Activated T-cell treated with anti-CD3 and anti-CD28 coated beads, Interleukin-2, amount 50 U/mL, for 4 hours (primary cell): ENCODE results near the gene LDB2. TPM values are rescaled to one million over a fixed set of nuclear protein-coding genes. Genes with fewer than 3 reads are reported as not detected.
"Not testable (repeated sequence)": the region's sequence is repeated elsewhere in the genome, so short reads cannot be mapped to it uniquely, and the experiment has no call there.

Source experiments
- ATAC-seq, 2 donors: fragments of 200-7000 bp; cut with Tn5 transposase; one replicate each; pipeline ENCODE4 v1.10.0; 2021
- DNase-seq: peaks from one replicate; pipeline ENCODE4 v3.0.0-alpha.2; 2020
- H3K27me3 Mint-ChIP-seq: one replicate; pipeline ENCODE4 v1.8.0; 2021; ENCODE audit warnings: low read depth, mixed read lengths
- H3K36me3 Mint-ChIP-seq: one replicate; pipeline ENCODE4 v1.8.0; 2022; ENCODE audit warnings: mixed read lengths; ENCODE audit not compliant: insufficient read depth
- H3K4me1 Mint-ChIP-seq: one replicate; pipeline ENCODE4 v1.8.0; 2021; ENCODE audit warnings: low read depth, mixed read lengths
- H3K4me3 Mint-ChIP-seq: one replicate; pipeline ENCODE4 v1.8.0; 2021; ENCODE audit warnings: mild to moderate bottlenecking, moderate library complexity, mixed read lengths
- H3K9me3 Mint-ChIP-seq: one replicate; pipeline ENCODE4 v1.8.0; 2021; ENCODE audit warnings: mixed read lengths
- total RNA-seq, 3 donors: library from RNA; stranded (reverse); gene quantifications; one replicate each; pipeline ENCODE4 v1.2.1, GENCODE V29; 2021

The LDB2 gene
- under 1 TPM in 1 of 3 donors, not detected in 2; 0.11 TPM for total RNA-seq

DNA sequence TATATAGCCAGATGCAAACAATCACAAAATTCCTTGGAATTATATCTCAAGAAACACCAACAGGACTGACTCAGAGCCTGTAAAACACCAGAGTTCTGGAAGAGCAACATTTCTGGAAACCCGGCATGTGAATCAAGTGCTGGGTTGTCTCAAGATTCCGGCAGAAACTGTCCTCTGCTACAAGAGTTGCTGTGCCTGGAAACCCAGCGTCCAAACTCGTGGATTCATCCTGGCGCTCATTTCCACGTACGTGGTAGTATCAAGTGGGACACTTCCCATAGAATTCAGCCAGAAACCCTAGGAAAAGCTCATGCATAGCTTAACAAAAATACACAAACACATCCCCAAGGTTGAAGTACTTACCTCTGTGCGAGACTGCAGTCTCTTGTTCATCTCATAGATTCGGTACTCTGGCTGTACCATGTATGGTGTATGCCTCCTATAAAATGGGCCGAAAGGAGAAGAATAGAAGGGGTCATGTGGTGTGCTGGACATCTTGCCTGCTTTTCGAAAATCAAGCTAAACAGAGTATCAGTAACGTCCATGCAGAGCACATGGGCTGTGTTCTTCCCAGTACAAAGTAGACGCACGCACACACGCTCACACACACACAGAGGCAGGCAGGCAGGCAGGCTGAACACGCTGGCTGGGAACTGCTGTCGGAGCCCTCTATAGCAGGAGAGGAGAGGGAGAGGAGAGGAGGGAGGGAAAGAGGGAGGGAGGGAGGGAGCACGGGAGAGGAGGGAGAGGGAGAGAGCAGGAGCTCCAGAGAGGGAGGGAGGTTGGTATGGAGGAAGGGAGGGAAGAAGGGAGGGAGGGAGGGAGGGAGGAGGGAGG is at the start of gene LDB2:
Gene LDB2, minus strand, starts transcription at position 655 of the 837 bp plus-strand sequence.
- DNase-seq (no peak), ATAC-seq (peak in 1 of 2 donors; percentile 41)
- H3K4me3 Mint-ChIP-seq: no peak within 1 kb of the TSS
- H3K9me3 Mint-ChIP-seq: no peaks in the 10 kb centered on the region
- no peaks in the 10 kb centered on the region for H3K36me3 Mint-ChIP-seq
- H3K27me3 Mint-ChIP-seq: peaks cover 15% of the 10 kb centered on the region
- H3K4me1 Mint-ChIP-seq: peaks cover 12% of the 10 kb centered on the region

DNA sequence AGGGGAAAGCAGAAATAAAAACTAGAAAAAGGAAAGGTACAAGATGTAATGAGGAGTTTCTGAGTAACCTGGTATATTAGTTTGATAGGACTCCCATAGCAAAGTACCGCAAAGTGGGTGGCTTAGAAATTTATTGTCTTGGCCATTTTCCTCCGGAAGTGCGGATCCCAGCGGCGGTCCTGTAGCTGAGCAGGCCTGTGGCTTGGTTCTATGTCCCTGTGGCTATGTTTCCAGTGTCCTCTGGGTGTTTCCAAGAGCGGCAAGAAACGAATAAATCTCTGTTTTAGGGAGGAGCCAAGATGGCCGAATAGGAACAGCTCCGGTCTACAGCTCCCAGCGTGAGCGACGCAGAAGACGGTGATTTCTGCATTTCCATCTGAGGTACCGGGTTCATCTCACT is 44.0 kb upstream of the LDB2 start:
- Mint-ChIP-seq H3K36me3 (no peaks in the 10 kb centered on the region), H3K9me3 (no peaks in the 10 kb centered on the region), H3K4me1 (no peaks in the 10 kb centered on the region), H3K4me3 (no peak overlapping the region), H3K27me3 (no peaks in the 10 kb centered on the region)
- DNase-seq (no peak), ATAC-seq (no peak)

GRCh38 chr4:16939178-16939577 is 40.7 kb upstream of the LDB2 start:
- Mint-ChIP-seq H3K36me3 (no peaks in the 10 kb centered on the region), H3K4me1 (no peaks in the 10 kb centered on the region), H3K4me3 (no peak overlapping the region), H3K9me3 (no peaks in the 10 kb centered on the region), H3K27me3 (peaks cover 2% of the 10 kb centered on the region)
- no peak for ATAC-seq
- DNase-seq: no peak

- no peak overlapping the region for H3K4me3 Mint-ChIP-seq
- H3K36me3 Mint-ChIP-seq: no peaks in the 10 kb centered on the region
- H3K4me1 Mint-ChIP-seq: no peaks in the 10 kb centered on the region
- ATAC-seq (no peak), DNase-seq (no peak)
- H3K27me3 Mint-ChIP-seq: peaks cover 2% of the 10 kb centered on the region
- H3K9me3 Mint-ChIP-seq: no peaks in the 10 kb centered on the region
Measured at GRCh38 chr4:16938512-16939040, 40.1 kb upstream of the LDB2 start.

DNA sequence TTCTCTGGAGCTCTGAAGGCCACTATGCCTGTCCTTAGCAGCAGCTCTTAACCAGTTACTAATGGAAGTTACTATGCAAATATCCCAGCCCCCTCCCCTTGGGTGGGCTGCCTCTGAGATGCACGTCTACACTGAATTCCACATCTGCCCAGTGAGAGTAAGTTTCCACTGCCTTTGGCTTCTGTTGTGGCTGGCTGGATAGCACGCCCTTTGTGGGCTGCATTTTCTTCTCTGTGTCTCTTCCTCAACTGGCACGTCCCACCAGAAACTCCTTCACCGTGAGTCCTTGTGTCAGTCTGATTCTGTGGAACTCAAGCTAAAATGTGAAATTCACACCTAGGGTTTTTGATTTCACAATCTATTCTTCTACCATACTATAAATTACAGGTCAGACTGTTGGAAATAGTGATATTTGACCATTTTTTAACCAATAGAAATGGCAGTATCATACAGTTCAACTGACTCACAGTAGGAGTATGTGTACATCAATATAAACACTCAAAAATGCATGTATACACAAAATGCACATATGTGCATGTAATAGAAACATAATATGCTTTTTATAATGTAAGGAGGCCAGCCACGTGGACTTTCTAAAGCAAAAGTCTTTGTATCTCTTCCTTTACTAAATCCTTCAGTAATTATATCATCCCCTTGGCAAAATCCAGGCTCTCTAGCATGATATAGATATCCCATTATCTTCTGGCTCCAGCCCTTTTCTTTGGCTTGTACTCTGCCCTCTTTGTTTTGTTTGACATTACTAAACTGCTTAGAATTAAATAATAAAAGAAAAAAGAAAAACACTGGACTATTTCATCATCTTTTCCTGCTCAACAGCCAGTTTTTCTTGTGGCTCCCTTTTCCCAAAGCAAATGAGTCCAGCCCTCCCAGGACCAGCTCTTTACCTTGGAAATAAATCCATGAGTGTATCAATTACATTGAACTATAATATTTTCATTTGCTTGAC is 33.2 kb upstream of the LDB2 start:
- no peaks in the 10 kb centered on the region for H3K36me3 Mint-ChIP-seq
- H3K9me3 Mint-ChIP-seq: no peaks in the 10 kb centered on the region
- peaks cover 6% of the 10 kb centered on the region for H3K27me3 Mint-ChIP-seq
- DNase-seq (no peak), ATAC-seq (no peak)
- no peaks in the 10 kb centered on the region for H3K4me1 Mint-ChIP-seq
- no peak overlapping the region for H3K4me3 Mint-ChIP-seq

DNA sequence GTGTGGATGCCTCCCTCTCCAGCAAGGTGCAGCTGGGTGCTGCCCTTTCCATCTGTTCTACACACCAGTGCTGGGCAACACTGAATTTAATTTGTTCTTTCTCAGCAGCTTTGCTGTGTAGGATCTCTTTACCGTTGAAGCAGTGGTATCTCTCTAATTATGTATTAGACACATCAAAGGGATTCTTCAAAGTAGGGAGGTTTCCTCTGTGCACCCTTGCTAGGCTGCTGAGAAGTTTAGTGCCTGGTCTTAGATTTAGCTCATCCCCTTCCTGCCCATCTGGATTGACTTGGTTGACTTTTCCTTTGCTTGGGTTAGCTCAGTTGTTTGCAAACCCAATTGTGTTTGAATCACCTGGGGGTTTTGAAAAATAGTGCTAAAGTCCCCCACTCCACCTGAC is 27.8 kb upstream of the LDB2 start:
- no peak for DNase-seq
- no peaks in the 10 kb centered on the region for H3K9me3 Mint-ChIP-seq

DNA sequence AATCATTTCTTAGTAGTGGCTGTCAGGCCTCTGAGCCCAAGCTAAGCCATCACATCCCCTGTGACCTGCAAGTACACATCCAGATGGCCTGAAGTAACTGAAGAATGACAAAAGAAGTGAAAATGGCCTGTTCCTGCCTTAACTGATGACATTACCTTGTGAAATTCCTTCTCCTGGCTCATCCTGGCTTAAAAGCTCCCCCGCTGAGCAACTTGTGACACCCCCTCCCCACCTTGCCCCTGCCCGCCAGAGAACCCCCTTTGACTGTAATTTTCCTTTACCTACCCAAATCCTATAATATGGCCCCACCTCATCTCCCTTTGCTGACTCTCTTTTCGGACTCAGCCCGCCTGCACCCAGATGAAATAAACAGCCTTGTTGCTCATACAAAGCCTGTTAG is 20.3 kb upstream of the LDB2 start:
- DNase-seq, H3K4me1 Mint-ChIP-seq, ATAC-seq: not testable (repeated sequence)

More for the DNA sequence above, 27.8 kb upstream of the LDB2 start:
- Mint-ChIP-seq H3K36me3 (no peaks in the 10 kb centered on the region), H3K4me1 (no peaks in the 10 kb centered on the region), H3K4me3 (no peak overlapping the region), H3K27me3 (no peaks in the 10 kb centered on the region)
- no peak for ATAC-seq

DNA sequence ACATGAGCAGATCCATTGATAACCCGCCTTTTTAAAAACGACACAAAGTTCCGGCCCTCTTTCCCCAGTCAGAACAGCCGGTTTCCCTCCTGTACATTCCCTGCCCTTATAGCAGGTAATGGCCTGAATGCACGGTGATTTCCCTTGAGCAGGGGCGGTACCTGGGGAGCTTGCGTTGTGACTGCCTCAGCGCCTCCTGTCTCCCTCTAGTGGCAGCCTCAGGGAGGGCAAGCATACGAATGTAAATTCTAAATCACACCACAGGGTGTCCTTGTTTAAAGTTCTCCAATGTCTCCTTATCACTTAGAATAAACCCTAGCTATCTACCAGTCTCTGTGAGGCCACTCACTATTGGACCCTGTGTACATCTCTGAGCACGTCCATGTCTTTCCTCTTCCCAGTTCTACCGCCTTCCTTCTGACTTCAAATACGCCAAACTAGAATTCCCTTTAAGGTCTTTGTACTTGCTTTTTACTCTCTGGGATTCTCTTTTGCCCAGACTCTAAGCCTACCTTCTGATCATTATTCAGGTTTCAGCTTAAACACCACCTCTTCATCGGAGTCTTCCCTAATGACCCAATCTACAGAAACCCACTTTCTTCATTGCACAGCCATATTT is 18.4 kb upstream of the LDB2 start:
- Mint-ChIP-seq H3K36me3 (no peaks in the 10 kb centered on the region), H3K27me3 (no peaks in the 10 kb centered on the region), H3K4me1 (no peaks in the 10 kb centered on the region), H3K9me3 (no peaks in the 10 kb centered on the region), H3K4me3 (no peak overlapping the region)
- ATAC-seq: peak; percentile 90 to 92
- DNase-seq: peak; percentile 57

More for the DNA sequence above, 20.3 kb upstream of the LDB2 start:
- H3K4me3 Mint-ChIP-seq, H3K9me3 Mint-ChIP-seq, H3K36me3 Mint-ChIP-seq, H3K27me3 Mint-ChIP-seq: not testable (repeated sequence)

- Mint-ChIP-seq H3K4me1 (no peaks in the 10 kb centered on the region), H3K27me3 (no peaks in the 10 kb centered on the region), H3K36me3 (no peaks in the 10 kb centered on the region), H3K9me3 (no peaks in the 10 kb centered on the region), H3K4me3 (no peak overlapping the region)
- DNase-seq: no peak
- ATAC-seq: no peak
Measured at GRCh38 chr4:16916031-16916430, 17.6 kb upstream of the LDB2 start.

GRCh38 chr4:16914208-16914607 is 15.8 kb upstream of the LDB2 start:
- no peak overlapping the region for H3K4me3 Mint-ChIP-seq
- no peaks in the 10 kb centered on the region for H3K27me3 Mint-ChIP-seq
- no peak for DNase-seq
- H3K4me1 Mint-ChIP-seq: no peaks in the 10 kb centered on the region
- ATAC-seq: no peak
- H3K36me3 Mint-ChIP-seq: no peaks in the 10 kb centered on the region
- no peaks in the 10 kb centered on the region for H3K9me3 Mint-ChIP-seq

GRCh38 chr4:16912896-16913295 is 14.5 kb upstream of the LDB2 start:
- no peaks in the 10 kb centered on the region for H3K27me3 Mint-ChIP-seq
- DNase-seq (no peak), ATAC-seq (no peak)
- H3K9me3 Mint-ChIP-seq: no peaks in the 10 kb centered on the region
- H3K4me1 Mint-ChIP-seq: no peaks in the 10 kb centered on the region
- H3K4me3 Mint-ChIP-seq: no peak overlapping the region
- H3K36me3 Mint-ChIP-seq: no peaks in the 10 kb centered on the region

DNA sequence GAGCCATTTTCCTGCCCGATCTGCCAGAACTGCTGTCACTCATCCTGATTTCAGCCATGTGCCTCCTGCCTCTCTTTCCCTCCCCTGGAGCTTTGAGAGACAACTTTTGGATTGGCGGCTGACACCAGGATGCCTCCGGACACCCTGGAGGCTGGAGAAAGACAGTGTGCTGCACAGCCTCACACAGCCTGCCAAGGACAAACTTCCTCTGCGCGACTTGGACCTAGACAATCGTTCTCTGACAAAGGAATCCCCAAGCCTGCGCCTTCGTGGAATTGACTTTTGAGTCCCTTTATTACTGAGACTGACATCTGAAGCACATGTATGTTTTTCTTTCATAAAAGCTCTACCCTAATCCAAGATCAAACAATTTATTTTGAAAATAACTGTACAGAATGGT is 10.8 kb upstream of the LDB2 start:
- DNase-seq (no peak), ATAC-seq (no peak)
- H3K4me1 Mint-ChIP-seq: no peaks in the 10 kb centered on the region
- H3K27me3 Mint-ChIP-seq: no peaks in the 10 kb centered on the region
- H3K9me3 Mint-ChIP-seq: no peaks in the 10 kb centered on the region
- H3K4me3 Mint-ChIP-seq: no peak overlapping the region
- H3K36me3 Mint-ChIP-seq: no peaks in the 10 kb centered on the region

DNA sequence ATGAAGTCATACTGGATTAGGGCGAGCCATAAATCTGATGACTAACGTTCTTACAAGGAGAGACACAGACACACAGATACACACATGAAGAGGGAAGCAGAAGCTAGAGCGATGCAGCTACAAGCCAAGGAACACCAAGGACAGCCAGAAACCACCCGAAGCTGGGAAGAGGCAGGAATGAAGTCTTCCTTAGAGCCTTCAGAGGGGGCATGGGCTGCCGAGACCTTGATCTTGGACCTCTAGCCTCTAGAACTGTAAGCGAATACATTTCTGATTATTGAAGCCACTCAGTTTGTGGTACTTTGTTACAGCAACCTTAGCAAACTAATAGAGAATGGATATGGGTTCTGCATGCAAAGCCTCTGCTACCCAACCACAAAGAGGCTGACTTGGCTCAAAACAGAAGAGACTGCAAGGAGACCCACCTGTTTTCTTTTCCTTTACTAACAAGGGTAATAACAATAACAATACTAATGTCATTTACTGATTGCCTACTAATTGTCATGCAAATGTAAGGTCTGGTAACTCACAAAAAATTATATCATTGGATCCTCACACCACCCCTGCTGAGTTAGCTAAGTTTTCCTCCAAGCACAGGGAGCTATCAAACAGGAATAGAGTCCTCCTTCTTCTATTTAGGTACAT is 10.1 kb upstream of the LDB2 start:
- ATAC-seq (no peak), DNase-seq (no peak)
- no peaks in the 10 kb centered on the region for H3K27me3 Mint-ChIP-seq
- H3K36me3 Mint-ChIP-seq: no peaks in the 10 kb centered on the region
- H3K4me1 Mint-ChIP-seq: no peaks in the 10 kb centered on the region
- H3K4me3 Mint-ChIP-seq: no peak overlapping the region
- H3K9me3 Mint-ChIP-seq: no peaks in the 10 kb centered on the region

DNA sequence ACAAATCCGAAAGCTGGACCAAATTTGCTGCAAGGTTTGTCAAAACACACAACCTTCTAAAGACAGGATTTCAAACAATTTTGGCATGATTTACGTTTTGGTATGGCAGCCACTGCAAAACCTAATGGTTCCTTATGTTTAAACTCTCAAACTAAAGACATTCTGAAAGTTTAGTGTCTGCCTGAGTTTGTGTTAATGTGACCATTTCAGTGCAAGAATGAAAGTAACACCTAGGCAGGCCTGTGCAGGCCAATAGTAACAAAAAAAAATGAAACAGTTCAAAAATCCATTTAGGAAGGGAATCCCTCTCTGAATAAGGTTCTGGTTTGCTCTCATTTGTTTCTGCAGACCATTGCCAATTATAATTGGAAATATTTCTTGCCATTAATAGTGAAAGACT is 1.9 kb upstream of the LDB2 start:
- Mint-ChIP-seq H3K4me1 (peaks cover 4% of the 10 kb centered on the region), H3K9me3 (no peaks in the 10 kb centered on the region), H3K27me3 (peaks cover 15% of the 10 kb centered on the region), H3K36me3 (no peaks in the 10 kb centered on the region), H3K4me3 (no peak overlapping the region)
- no peak for DNase-seq
- ATAC-seq: no peak
